ENCODE results near the gene CLDND2.
"Not testable (repeated sequence)": the region's sequence is repeated elsewhere in the genome, so short reads cannot be mapped to it uniquely, and the experiment has no call there.

The CLDND2 gene

GRCh38 chr19:51399231-51399630 is 30.4 kb upstream of the CLDND2 start:
- no peak overlapping the region for H3K4me3 ChIP-seq (replicated peaks; ENCODE audit: insufficient read depth, low read length)
- no peaks in the 10 kb centered on the region for H3K27me3 ChIP-seq (ENCODE audit: insufficient read depth, poor library complexity, severe bottlenecking)
- TF ChIP-seq GABPA (IDR thresholded peaks at IDR 0.05; ENCODE audit: low read depth), result no peak
- no peak for TF ChIP-seq REST (IDR thresholded peaks at IDR 0.05; ENCODE audit: insufficient replicate concordance, low read depth)
- TF ChIP-seq POLR2AphosphoS5 (IDR thresholded peaks at IDR 0.05; ENCODE audit: low read depth), result no peak
- no peak for TF ChIP-seq SPI1 (IDR thresholded peaks at IDR 0.05; ENCODE audit: borderline replicate concordance, low read depth)
- TF ChIP-seq CTCF (IDR thresholded peaks at IDR 0.05; ENCODE audit: insufficient read depth, low read length), result no peak
- DNase-seq (ENCODE audit: low read depth in 1 of 2, low spot score in 1 of 2), result no peak
- H3K27ac ChIP-seq (replicated peaks), result no peak overlapping the region

- Histone ChIP-seq H3K27ac (replicated peaks) (no peak overlapping the region), H3K27me3 (ENCODE audit: insufficient read depth, poor library complexity, severe bottlenecking) (no peaks in the 10 kb centered on the region), H3K4me3 (replicated peaks; ENCODE audit: insufficient read depth, low read length) (no peak overlapping the region)
- no peak for TF ChIP-seq SPI1 (IDR thresholded peaks at IDR 0.05; ENCODE audit: borderline replicate concordance, low read depth)
- no peak for TF ChIP-seq POLR2AphosphoS5 (IDR thresholded peaks at IDR 0.05; ENCODE audit: low read depth)
- no peak for TF ChIP-seq GABPA (IDR thresholded peaks at IDR 0.05; ENCODE audit: low read depth)
- no peak for TF ChIP-seq REST (IDR thresholded peaks at IDR 0.05; ENCODE audit: insufficient replicate concordance, low read depth)
- peak; percentile 34 for TF ChIP-seq CTCF (IDR thresholded peaks at IDR 0.05; ENCODE audit: insufficient read depth, low read length)
- DNase-seq (ENCODE audit: low read depth in 1 of 2, low spot score in 1 of 2), result peak in 1 of 2 experiments; percentile 10
Measured at GRCh38 chr19:51398096-51398704, 29.4 kb upstream of the CLDND2 start.

GRCh38 chr19:51397453-51397852 is 28.6 kb upstream of the CLDND2 start:
- DNase-seq (ENCODE audit: low read depth in 1 of 2, low spot score in 1 of 2); H3K27me3 ChIP-seq (ENCODE audit: insufficient read depth, poor library complexity, severe bottlenecking); H3K4me3 ChIP-seq (replicated peaks; ENCODE audit: insufficient read depth, low read length); H3K27ac ChIP-seq (replicated peaks): not testable (repeated sequence)

- H3K27me3 ChIP-seq (ENCODE audit: insufficient read depth, poor library complexity, severe bottlenecking), result no peaks in the 10 kb centered on the region
- TF ChIP-seq CTCF (IDR thresholded peaks at IDR 0.05; ENCODE audit: insufficient read depth, low read length), result no peak
- TF ChIP-seq POLR2AphosphoS5 (IDR thresholded peaks at IDR 0.05; ENCODE audit: low read depth), result no peak
- no peak for TF ChIP-seq REST (IDR thresholded peaks at IDR 0.05; ENCODE audit: insufficient replicate concordance, low read depth)
- TF ChIP-seq GABPA (IDR thresholded peaks at IDR 0.05; ENCODE audit: low read depth), result no peak
- no peak for TF ChIP-seq SPI1 (IDR thresholded peaks at IDR 0.05; ENCODE audit: borderline replicate concordance, low read depth)
- DNase-seq (ENCODE audit: low read depth in 1 of 2, low spot score in 1 of 2), result no peak
- H3K4me3 ChIP-seq (replicated peaks; ENCODE audit: insufficient read depth, low read length), result no peak overlapping the region
- no peak overlapping the region; the same call in 1 of the 2 replicates for H3K27ac ChIP-seq (replicated peaks)
Measured at GRCh38 chr19:51396175-51396574, 27.4 kb upstream of the CLDND2 start.
